Stimulated activated CD4-positive, alpha-beta T cell treated with anti-CD3 and anti-CD28 coated beads, Interleukin-2, amount 100 ng/mL, for 4 hours (primary cell): ENCODE measurements around the gene ZFAND3.

Source experiments
- DNase-seq: peaks from one replicate; pipeline ENCODE4 v3.0.0-alpha.2; 2020; ENCODE audit warnings: low read depth

Gene ZFAND3

GRCh38 chr6:37819177-37819801 lies at the start of gene ZFAND3:
Gene ZFAND3 (plus strand): TSS chr6:37819727. CDS start chr6:37819946, 219 bp downstream.
- DNase-seq, result peak; percentile 82

GRCh38 chr6:37774028-37774680 lies 45.4 kb upstream of the ZFAND3 start:
- DNase-seq, result no peak

- no peak for DNase-seq
Measured at GRCh38 chr6:37776566-37776965, 43.0 kb upstream of the ZFAND3 start.

GRCh38 chr6:37777272-37777834 lies 42.2 kb upstream of the ZFAND3 start:
- DNase-seq, result no peak

- DNase-seq, result no peak
Measured at GRCh38 chr6:37779111-37779800, 40.3 kb upstream of the ZFAND3 start.

GRCh38 chr6:37779902-37780628 lies 39.5 kb upstream of the ZFAND3 start:
- no peak for DNase-seq

GRCh38 chr6:37781788-37782187 lies 37.7 kb upstream of the ZFAND3 start:
- DNase-seq, result no peak

- DNase-seq, result no peak
Measured at GRCh38 chr6:37783025-37783855, 36.3 kb upstream of the ZFAND3 start.

GRCh38 chr6:37783856-37784584 lies 35.5 kb upstream of the ZFAND3 start:
- DNase-seq, result no peak

GRCh38 chr6:37784585-37784967 lies 35.0 kb upstream of the ZFAND3 start:
- DNase-seq, result no peak

- no peak for DNase-seq
Measured at GRCh38 chr6:37785002-37785662, 34.4 kb upstream of the ZFAND3 start.

- DNase-seq, result no peak
Measured at GRCh38 chr6:37785663-37786270, 33.8 kb upstream of the ZFAND3 start.

- no peak for DNase-seq
Measured at GRCh38 chr6:37787216-37787615, 32.3 kb upstream of the ZFAND3 start.

- no peak for DNase-seq
Measured at GRCh38 chr6:37788259-37788658, 31.3 kb upstream of the ZFAND3 start.

GRCh38 chr6:37791156-37791919 lies 28.2 kb upstream of the ZFAND3 start:
- peak; percentile 77 for DNase-seq

- no peak for DNase-seq
Measured at GRCh38 chr6:37792457-37793033, 27.0 kb upstream of the ZFAND3 start.

- DNase-seq, result no peak
Measured at GRCh38 chr6:37793067-37793466, 26.5 kb upstream of the ZFAND3 start.

GRCh38 chr6:37794825-37795224 lies 24.7 kb upstream of the ZFAND3 start:
- DNase-seq, result no peak
